GF-D8 (cell line): ENCODE measurements around the gene ASTN2.

Experiments used
- DNase-seq: peaks from one replicate; lab custom pipeline; 2025; lab: John Stamatoyannopoulos, UW

Gene ASTN2

DNA sequence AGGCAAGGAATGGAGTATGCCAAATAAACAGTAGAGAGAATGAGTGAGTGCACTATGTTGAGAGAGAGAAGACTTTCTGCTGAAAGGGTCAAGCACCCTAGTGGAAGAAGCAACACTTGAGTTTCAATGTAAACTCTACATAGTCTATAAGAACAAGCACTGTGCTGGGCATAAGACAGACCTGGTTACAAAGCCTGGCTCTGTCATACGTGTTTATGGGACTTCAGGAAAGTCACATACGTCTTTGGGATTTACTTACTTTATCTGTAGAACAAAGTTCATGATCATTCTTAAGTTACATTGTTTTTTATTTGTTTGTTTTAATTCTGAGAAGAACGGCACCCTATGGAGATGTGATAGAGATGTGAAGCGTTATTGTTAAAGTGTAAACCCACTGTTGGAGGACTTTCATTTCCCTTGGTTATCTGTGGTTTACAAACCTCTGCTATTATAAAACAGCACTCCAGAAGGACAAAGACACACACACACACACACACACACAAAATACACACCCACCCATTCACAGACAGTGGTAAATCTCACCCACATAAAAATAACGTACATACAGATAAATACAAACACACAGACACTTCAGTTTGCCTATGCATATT, 798.4 kb downstream of the ASTN2 start:
- DNase-seq = no peak

DNA sequence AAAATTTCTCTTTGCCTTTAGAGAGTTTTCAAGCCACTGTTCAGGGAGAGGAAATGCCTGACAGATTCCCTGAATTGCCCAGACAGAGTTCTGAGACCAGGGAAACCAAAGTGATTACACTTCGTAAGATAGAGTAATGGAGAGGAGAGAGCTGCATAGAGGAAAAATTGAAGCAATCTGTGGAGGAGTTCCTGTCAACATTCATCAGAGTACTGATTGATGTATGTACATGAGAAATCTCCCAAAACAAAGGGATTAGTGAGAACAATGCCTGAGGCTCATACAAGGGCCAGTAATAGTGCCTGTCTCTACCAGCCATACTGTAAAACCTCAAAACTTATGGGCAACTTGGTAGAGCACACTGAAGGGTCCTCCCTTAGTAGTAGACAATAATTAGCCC, 806.8 kb downstream of the ASTN2 start:
- DNase-seq = no peak

DNA sequence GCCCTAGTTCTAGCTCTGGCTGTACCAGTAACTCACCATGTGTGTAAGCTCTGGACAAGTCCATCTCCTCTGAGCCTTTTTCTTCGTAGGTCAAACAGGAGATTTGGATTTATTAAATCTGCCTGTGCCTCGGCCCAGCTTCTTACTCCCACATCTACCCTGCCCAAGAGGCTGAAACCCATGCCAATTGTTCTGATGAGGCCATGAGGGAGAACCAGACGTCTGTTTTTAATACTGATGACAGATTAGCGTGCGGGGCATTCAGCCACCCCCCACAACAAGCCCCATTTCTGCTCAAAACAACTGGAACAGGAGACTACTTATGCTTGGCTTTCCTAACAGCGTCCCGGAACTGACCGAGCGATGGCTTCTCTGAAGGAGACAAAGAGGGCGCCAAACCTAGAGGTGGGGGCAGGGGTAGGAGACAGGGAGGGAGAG, 808.9 kb downstream of the ASTN2 start:
- no peak for DNase-seq

DNA sequence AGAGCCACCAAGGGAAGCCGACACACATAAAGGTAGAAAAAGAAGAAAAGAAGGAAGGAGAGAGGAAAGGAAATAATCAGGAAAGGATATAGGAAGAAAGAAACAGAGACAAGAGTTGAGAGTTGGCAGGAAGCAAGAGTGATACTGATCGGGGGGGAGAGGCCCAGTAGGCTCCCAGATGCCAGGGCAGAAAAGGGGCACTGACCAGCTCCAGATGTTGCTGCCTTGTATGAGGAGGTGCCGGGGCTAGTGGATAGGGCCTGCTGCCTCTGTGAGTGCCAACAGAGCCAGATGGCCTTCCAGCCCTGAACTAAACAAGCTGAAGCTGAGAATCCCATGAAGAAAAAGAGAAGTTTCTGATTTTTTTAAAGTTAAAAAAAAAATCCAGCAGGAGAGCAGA, 809.8 kb downstream of the ASTN2 start:
- DNase-seq = no peak

DNA sequence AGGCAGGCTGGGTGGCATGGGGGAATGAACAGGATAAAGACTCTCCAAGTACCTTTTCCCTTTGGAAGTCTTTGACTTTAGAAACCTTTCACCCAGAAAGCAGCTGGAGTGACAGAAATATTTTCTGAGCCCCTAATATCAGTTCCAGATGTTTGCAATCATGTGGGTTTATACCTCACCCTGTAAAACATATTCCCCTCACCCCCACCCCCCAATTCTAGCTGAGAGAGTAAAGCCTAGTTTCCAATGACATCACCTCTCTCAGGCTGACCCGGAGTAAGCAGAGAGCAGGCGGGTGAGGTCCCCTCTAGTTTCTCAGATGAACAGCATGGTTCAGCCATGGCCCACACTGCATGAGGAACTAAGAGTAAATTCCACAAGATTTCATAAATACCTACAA, 810.6 kb downstream of the ASTN2 start:
- no peak for DNase-seq

DNA sequence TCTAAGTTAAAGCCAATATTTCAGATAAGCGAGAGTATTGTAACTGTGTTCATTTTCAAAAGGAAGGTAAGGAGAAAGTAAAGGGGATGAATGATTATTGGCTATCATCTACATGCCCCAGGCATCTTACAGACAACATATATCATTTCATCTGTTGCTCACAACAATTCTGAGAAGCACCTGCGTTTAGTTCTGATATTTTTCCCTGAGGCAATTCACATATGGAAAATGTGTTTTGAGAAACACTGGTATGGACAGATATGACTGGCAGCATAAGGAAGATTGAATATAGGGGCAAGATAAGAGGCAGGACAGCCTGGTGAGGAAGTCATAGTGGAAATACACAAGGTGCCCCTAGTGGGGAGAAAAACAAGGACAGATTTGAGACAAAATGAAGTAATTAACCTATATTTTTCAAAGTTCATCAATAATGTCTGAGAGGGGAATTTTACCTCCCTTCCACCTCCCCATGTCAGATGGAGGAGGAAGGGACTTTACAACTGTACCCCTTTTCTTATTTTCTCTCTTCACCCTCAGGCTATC, 815.4 kb downstream of the ASTN2 start:
- no peak for DNase-seq

DNA sequence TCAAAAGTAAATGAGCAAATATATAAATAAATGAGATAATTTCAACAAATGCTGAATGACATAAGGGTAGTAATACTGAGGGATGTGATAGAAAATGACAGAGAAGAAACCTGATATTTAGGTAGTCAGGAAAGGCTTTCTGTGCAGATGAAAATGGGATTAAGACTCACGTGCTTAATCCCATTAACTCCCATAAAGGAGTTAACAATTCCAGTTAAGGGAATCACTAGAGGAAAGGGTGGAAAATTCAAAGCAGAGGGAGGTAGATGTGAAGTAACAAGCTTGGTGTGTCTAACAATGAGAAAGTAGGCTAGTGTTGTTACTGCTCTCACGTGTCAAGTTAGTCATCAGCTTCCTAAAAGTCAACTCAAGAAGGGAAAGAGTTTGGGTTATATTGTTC, 818.2 kb downstream of the ASTN2 start:
- DNase-seq = no peak

DNA sequence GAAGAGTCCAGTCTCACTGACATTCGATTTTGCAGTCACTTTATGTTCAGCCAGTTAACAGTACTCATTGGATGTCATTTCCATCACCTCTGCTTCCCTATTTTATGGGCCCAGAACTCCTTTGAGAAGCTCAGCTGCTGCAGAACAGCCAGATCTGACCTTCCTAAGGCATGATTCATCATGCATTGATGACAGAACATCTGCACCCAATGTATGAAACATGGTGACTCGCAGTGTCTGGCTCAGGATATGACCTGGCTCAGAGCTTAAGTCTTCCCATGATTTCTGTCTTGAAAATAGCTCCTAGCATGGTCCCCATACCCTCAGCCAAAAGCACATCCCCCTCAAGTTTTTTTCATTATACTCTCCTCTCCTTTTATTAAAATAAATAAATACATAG, 820.3 kb downstream of the ASTN2 start:
- DNase-seq = no peak

DNA sequence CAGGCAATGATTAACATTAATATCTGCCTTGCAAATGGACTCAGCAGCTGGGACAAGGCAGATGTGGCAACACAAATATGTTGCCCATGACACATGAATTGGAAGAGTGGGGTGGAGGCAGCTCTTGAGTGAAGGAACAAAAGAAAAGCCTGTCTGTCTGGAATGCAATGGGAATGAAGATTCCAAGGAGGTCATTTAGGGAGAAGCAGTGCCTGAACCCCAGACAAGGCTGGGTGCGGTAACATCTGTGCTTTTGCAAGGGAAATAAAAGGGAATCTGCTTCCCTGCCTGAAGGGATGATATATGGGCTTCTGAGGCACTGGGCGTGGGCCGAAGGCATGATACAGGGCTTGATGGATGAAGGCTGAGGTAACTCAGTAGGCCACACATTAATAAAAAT, 821.9 kb downstream of the ASTN2 start:
- DNase-seq = no peak

DNA sequence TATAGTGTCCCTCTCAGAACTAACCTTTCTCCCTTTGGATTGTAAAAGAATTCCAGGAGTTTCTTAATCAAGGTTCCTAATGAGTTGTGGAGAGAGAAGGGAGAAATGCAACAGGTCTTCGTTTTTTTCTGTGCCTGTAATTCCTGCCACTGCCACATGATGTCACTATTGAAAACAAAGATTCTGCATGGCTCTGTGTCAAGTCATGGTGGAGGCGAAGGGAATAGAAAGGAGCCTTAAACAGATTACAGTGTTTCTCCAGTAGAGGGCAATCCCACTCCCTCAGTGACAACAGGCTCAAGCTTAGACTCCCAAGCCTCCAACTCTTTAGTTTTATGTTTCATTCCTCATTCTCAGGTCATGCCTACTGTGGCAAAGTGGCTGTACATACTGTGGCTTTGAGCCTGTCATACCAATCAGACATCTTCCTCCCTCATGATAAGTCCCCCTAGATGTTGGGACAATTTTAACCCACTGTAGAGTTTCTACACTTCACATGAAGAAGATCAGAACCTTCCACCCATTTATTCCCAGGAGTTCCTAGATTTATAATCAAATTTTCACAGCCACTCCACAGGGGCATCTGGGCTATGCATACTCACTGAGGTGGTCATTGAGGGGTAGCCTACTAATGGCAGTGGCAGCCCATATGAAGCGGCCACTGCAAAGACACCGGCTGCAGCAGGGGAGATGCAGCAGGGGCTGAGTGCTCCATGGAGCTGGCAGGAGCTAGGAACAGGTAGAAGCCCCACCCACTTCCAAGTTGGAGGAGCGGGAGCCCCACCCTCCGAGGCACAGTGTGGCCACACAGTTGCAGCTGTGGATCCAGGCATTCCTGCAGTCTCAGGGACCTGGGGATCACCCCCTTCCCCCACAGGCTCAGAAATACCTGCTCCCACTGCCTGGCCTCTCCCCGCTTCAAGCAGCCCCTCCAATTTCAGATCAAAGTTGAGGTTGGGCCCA, 825.2 kb downstream of the ASTN2 start:
- DNase-seq = no peak

DNA sequence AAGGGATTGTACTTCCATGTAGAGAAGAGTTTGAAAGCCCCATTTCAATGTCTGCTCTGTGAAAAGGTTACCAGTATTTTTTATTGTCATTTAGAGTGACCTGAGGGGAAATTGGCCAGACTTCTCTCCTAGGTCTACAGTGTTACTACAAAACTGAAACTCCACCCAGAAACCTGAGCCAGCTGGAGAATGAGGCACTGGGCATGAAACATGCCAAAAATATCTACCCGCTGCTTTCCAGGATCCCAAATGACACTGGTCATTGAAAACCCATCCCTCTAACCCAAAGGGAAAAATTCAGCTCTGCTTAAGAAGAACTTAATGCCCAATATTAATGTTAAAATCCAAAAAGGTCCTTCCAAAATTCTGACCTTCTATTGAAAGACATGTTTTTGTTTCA, 826.9 kb downstream of the ASTN2 start:
- DNase-seq = no peak

DNA sequence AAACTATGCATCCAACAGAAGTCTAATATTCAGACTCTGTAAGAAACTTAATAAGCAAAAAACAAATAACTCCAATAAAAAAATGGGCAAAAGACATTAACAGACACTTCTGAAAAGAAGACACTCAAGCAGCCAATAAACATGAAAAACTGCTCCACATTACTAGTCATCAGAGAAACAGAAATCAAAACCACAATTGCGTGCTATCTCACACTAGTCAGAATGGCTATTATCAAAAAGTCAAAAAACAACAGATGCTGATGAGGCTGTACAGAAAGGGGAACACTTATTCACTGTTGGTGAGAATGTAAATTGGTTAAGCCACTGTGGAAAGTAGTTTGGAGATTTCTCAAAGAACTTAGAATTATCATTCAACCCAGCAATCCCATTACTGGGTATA, 829.0 kb downstream of the ASTN2 start:
- DNase-seq = no peak

DNA sequence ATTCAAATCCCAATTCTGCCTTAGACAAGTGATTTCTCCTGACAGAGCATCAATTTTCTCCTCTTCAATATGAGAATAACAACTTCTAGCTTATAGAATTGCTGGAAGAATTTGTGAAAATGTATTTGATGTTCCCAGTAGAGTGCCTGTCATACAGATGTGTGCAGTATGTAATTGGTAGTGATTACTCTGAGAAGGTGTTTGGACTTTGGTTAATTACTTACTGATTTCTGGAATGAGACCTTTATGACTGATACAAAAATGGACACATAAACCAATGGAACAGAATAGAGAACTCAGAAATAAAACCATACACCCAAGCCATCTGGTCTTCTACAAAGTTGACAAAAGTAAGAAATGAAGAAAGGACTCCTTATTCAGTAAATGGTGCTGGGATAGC, 829.7 kb downstream of the ASTN2 start:
- DNase-seq = no peak

DNA sequence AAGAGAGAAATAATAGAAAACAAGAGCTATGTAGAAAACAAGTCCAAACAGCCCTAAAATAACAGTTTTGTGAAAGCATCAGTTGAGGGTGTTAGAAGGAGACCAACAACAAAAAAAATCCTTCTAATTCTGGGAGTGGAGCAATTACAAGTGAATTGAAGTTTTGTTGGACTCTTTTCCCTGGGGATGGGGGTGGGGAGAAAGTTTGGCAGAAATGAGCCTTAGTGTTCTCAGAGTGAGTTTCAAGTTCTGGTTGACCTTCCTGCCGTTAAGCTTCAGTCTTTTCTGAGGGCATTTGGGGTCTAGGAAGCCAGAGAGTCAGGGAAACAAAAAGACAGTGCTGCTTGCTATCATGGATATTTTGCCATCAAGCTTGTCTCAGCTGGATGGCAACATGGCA, 834.0 kb downstream of the ASTN2 start:
- no peak for DNase-seq

DNA sequence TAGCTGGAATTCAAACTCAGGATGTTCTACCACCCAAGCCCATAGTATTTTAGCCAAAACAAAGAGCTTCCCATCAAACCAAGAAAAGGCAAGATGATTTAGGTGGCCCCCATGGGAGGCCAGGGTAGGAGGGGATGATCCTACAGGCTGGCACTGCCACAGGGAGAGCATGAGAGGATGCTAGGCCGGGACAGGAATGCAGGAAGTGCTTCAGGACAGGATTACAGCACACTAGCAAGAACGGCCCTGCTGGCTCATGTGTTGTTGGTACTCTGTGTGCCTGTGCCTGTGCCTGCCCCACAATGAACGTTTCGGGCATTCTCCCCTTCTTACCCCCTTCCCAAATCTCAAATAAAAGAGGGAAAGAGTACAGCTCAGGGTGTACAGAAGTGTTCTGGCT, 838.5 kb downstream of the ASTN2 start:
- no peak for DNase-seq

DNA sequence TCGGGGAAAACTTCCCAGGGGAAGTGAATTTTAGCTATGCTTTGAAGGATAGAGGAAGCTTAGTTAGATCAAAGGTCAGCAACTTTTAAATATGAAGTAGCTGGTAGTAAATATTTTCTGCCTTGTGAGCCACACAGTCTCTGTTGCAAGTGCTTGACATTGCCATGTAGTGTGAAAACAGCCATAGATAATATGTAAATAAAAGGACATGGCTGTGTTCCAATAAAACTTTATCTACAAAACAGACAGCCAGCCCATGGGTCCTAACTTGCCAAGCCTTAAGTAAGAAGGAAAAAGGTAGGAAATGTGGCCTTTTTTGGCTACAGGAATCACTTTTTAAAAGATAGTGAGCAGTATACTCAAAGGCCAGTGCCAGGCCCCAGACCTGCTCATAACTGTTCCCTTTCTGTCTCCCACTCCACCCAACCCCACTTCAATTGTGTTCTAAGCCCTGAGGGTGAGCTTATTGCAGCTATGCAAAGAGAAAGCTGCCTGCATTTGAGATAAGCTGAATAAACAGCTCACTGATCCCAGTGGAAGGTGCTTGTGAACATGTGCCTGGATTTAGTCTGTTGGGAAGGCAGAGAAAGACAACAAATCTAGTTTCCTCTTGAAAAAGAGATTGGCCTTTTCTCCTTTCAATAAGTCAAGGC, 840.7 kb downstream of the ASTN2 start:
- no peak for DNase-seq

DNA sequence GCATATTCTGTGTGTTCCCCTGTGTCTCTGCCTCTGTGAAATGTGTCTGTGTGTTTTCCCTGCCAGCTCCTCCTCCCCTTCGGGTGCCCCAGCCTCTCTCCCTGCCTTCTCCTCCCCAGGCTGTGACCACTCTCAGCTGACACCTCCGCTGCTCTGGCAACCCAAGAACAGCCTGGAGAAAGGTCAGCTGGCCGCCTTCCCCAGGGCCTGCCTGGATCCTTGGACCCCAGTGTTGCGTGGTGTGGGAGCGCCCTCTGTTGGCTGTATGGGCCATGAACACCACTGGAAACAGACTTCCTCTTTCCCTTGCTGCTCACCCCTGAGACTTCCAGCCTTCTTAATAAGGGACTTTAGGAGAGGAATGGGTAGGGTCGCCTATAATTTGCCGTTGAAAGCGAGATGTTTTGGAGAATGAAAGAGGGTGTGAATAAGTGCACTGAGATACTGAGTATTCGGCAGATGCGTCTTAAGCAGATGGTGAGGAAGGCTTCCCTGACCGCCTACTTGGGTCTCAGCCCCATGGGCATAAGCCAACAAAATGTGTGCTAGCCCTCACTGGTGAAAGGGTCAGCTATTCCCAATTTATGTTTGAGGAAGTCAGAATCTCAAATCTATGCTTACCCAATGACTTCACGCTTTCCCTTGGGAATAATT, 842.6 kb downstream of the ASTN2 start:
- DNase-seq = no peak

DNA sequence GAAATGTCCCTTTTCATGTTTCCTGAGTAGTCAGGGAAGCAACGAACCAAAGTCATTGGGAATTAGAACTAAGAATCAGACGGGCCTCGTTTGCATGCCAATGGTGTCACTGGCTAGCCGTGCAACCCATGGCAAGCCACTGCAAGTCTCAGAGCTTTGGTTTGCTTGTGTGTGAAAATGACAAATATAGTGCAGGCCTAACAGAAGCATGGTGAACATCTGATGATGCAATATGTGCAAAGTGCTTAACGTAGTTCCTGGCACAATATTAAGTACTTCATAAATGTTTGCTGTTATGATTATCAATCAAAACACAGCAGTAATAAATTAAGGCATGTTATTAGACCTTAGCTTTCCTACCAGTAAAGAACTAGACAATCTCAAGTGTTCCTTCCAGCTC, 845.7 kb downstream of the ASTN2 start:
- DNase-seq = no peak

DNA sequence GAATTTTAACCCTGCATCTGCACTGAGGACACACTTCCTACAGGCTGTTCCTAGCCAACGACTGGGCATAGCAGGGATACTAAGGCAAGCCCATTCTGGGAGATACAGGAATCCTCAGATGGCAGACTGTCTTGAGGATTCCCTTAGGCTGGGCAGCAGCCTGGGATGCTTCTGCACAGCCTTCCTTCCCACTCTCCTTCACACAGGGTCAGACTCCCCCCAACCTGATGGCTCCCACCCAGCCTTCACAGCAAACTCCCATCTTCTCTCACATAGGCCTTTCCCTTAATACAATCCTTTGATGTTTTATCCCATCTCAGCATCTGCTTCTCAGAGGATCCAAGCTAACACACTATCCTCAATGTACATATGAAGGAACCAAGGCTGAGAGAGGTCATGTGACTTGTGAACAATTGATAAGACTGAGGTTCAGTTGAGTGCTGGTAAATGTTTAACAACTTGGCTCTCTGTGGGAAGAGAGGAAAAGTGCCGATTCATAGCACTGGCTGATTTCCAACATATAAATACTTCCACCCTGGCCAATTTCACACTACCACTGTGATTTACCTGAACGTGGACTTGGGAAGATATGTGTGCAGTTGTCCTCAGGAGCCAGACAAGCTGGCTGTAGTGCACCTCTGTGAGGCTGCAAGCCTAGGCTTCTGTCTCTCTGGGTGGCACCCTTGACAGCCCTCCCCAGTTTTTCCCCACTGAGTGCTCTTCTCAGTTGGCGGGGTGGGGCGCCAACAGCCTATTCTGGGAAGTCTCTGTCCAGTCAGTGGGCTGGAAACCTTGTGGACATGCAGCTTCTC, 848.0 kb downstream of the ASTN2 start:
- DNase-seq = no peak

DNA sequence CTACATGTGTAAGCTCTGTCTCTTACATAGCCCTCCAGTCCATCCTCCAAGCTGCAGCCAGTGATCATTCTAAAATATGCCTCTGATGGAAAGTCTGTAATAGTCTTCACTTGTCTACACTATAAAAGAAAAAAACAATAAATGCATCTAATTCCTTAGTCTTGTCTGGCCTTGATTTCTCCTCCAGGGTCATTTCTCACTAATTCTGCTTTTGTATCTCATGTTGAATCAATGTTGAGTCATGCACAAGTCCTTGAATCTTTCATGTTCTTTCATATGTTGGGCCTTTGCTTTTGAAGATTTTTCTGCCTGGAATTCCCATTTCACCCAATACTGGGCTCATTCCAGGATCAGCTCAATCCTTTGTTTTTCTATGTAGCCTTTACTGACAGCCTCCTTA, 848.9 kb downstream of the ASTN2 start:
- DNase-seq = no peak

DNA sequence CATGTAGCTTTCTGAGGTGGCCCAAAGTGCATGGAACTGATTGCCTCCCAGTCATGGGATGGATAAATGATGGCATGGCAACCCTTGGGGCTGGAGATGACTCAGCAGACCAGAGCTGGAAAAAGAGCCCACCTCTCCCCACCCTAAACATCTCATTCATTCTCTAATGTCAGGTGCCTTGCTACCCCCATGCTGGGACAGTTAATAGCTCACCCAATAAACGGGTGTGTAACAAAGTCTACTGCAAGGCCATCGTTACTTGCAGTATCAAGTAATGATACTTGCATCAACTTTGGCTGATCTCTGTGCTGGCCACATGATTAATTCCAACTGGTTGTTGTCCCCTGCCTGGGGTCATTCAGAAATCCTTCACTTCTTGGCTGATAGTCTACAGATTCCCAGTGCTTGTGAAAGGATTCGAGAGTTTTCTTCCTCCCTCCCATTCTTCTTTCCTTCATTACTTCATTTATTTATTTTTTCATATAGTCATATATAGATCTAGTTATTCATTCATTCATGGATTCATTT, 850.5 kb downstream of the ASTN2 start:
- no peak for DNase-seq
